Heart right ventricle (tissue), 16 donors: ENCODE results near the gene GSE1. TPM values are rescaled to one million over a fixed set of nuclear protein-coding genes. Genes with fewer than 3 reads are reported as not detected.
A peak's percentile ranks its signal among the peaks of the same experiment; 100 is the strongest.

ENCODE experiments used
- ATAC-seq, 8 donors: fragments of 200-7000 bp; cut with Tn5 transposase; one replicate each; pipeline ENCODE4 v1.9.1; 2020; ENCODE audit warnings: mild to moderate bottlenecking in 8 of 8, moderate library complexity in 8 of 8, moderate number of reproducible peaks in 1 of 8
- DNase-seq, 2 donors: peaks; one replicate each; pipeline ENCODE4 v3.0.0-alpha.2; 2020
- H3K27ac ChIP-seq, 10 donors: fragments of 200-600 bp; sonication (generic) in 2 of 10; one replicate each; pipeline versions ENCODE4 v1.5.0 to v1.8.0; 2020 to 2022; ENCODE audit warnings: mild to moderate bottlenecking in 3 of 10
- H3K27me3 ChIP-seq, 7 donors: fragments of 200-600 bp; one replicate each; pipeline ENCODE4 v1.8.0; 2021 to 2022; ENCODE audit warnings: mild to moderate bottlenecking in 2 of 7
- H3K36me3 ChIP-seq, 9 donors: fragments of 200-600 bp; sonication (generic) in 1 of 9; one replicate each; pipeline versions ENCODE4 v1.5.0 to v1.8.0; 2020 to 2022; ENCODE audit warnings: mild to moderate bottlenecking in 2 of 9
- H3K4me1 ChIP-seq, 9 donors: fragments of 200-600 bp; sonication (generic) in 1 of 9; one replicate each; pipeline versions ENCODE4 v1.5.0 to v1.8.0; 2020 to 2022; ENCODE audit warnings: mild to moderate bottlenecking in 4 of 9
- H3K4me3 ChIP-seq, 10 donors: fragments of 200-600 bp; sonication (generic) in 2 of 10; one replicate each; pipeline versions ENCODE4 v1.5.0 to v1.8.0; 2020 to 2022; ENCODE audit warnings: mild to moderate bottlenecking in 7 of 10, moderate library complexity in 2 of 10
- H3K9me3 ChIP-seq, 11 donors: fragments of 200-600 bp in 10 of 11; sonication (generic) in 2 of 11; one replicate each; pipeline versions ENCODE4 v1.5.0 to v1.8.0; 2013 to 2022; ENCODE audit warnings: mild to moderate bottlenecking in 2 of 11, control low read depth in 1 of 11, moderate library complexity in 1 of 11
- WGBS, 2 donors: extraction: QIAGEN DNeasy Blood & Tissue Kit; methylation state at CpG; one replicate each; pipeline ENCODE4 v1.1.7; 2013; ENCODE audit warnings: inconsistent platforms in 1 of 2; 5-methylcytosine and 5-hydroxymethylcytosine counted together
- intact Hi-C, 10 donors: fragments of 100-400 bp; cut with DNase I; formaldehyde crosslinking; loops; one replicate each; pipeline versions ENCODE4 v1.11.1 to v1.14.2; 2022
- polyA plus RNA-seq, 2 donors: library from polyadenylated mRNA; stranded (reverse); fragments of 200-250 nt; gene quantifications; one replicate each; pipeline ENCODE4 v1.2.3, GENCODE V29; 2013
- total RNA-seq, 10 donors: library from RNA; stranded (reverse); fragmentation: NEBNext Ultra II Directional in 3 of 10; extraction: Animal tissue kit (Norgen Biotek cat#: 25700) in 3 of 10; gene quantifications; one replicate each; pipeline versions ENCODE4 v1.2.1 to v1.2.4, GENCODE V29; 2021 to 2023
- TF ChIP-seq, protein P1 (sequence below), 9 donors: fragments of 200-600 bp; sonication (generic) in 2 of 9; IDR thresholded peaks; one replicate each; pipeline versions ENCODE4 v1.5.0 to v1.8.0; 2021 to 2022; ENCODE audit warnings: antibody characterized with exemption in 9 of 9, mild to moderate bottlenecking in 5 of 9, moderate library complexity in 1 of 9
- donor health status: Arrhythmogenic right ventricular cardiomyopathy.
- donor health status: ischemic (EF 13 %, LVEDD 7.1; RV severe dilation, severe dysfunction).
- donor health status: healthy with polysubstance abuse.
- donor health status: DM: no; HTN: yes; CAD: no.
- donor health status: DM: no; HTN: no; CAD: no.
- donor health status: ischemic (EF 25% LVEDD 6.9; RV normal size, moderate dysfunction).
- donor health status: ischemic (EF 25% LVEDD 5.7; RV mildly dilated, moderate dysfunction).
- donor health status: healthy.
- donor health status: DM: yes; HTN: yes; CAD: no.
- donor health status: Ischemic cardiomyopathy.
- donor health status: ischemic (EF 35%, LVEDD 5.7; RV mildly dilated, moderate dysfunction).
- donor health status: nonischemic (EF 11% LVEDD 7.7; RV severe dilation, severe dysfunction).
- donor health status: DM: yes; HTN: yes; CAD: no.
- donor health status: PGD.
- donor health status: ischemic (EF 29% LVEDD 5.4; RV normal size, mild dysfunction).
- donor health status: nonischemic (EF 23%, LVEDD 6.1; RV moderate dilation, normal function).

Gene GSE1
- total and polyA plus RNA-seq, 12 donors, result 15.6 to 53.2 (median 32.6) TPM

- Histone ChIP-seq H3K9me3 (peaks cover 0 to 14% (median 6%) of the 10 kb centered on the region in 11 donors), H3K27me3 (no peaks in the 10 kb centered on the region), H3K27ac (peak overlapping the region in 1 of 10 donors; percentile 13), H3K4me3 (no peak overlapping the region), H3K4me1 (peaks cover 11 to 65% (median 50%) of the 10 kb centered on the region in 9 donors), H3K36me3 (peaks cover 0 to 21% (median 0%) of the 10 kb centered on the region in 9 donors)
- 82% methylated on average over 27 of the region's 27 CpGs for WGBS, 2 donors
- intact Hi-C loops, result no loop called here
- TF ChIP-seq, protein P1, sequence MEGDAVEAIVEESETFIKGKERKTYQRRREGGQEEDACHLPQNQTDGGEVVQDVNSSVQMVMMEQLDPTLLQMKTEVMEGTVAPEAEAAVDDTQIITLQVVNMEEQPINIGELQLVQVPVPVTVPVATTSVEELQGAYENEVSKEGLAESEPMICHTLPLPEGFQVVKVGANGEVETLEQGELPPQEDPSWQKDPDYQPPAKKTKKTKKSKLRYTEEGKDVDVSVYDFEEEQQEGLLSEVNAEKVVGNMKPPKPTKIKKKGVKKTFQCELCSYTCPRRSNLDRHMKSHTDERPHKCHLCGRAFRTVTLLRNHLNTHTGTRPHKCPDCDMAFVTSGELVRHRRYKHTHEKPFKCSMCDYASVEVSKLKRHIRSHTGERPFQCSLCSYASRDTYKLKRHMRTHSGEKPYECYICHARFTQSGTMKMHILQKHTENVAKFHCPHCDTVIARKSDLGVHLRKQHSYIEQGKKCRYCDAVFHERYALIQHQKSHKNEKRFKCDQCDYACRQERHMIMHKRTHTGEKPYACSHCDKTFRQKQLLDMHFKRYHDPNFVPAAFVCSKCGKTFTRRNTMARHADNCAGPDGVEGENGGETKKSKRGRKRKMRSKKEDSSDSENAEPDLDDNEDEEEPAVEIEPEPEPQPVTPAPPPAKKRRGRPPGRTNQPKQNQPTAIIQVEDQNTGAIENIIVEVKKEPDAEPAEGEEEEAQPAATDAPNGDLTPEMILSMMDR (IDR thresholded peaks at IDR 0.05), result peak in 3 of 9 donors; percentile 8 to 36 (median 27)
- no peak for ATAC-seq
- no peak for DNase-seq
Observed at GRCh38 chr16:85631802-85632393, 18.8 kb downstream of the GSE1 start.

GRCh38 chr16:85632709-85633437, 19.8 kb downstream of the GSE1 start:
- DNase-seq, result no peak
- Histone ChIP-seq H3K36me3 (peaks cover 0 to 21% (median 0%) of the 10 kb centered on the region in 9 donors), H3K27me3 (no peaks in the 10 kb centered on the region), H3K4me3 (no peak overlapping the region), H3K27ac (no peak overlapping the region), H3K4me1 (peaks cover 1 to 64% (median 50%) of the 10 kb centered on the region in 9 donors), H3K9me3 (peaks cover 0 to 14% (median 6%) of the 10 kb centered on the region in 11 donors)
- TF ChIP-seq, protein P1 (IDR thresholded peaks at IDR 0.05), result no peak
- no peak for ATAC-seq
- 88 to 89% methylated on average over 35 of the region's 35 CpGs for WGBS, 2 donors
- intact Hi-C loops, result no loop called here

DNA sequence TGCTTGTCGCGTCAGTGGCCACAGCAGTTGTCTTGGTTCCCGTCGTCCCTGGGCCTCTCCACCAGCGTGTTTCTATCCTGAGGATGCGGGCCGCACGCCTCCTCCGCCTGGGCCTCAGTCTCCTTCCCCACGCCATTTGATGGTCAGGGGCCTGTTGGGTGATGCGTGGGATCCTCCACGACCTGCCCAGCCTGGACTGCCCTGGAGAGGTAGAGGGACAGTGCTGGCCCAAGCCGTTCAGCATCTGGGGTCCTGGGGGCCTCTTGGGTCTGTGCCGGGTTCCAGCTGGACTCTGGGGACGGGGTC, 20.3 kb downstream of the GSE1 start:
- Histone ChIP-seq H3K9me3 (peaks cover 0 to 14% (median 6%) of the 10 kb centered on the region in 11 donors), H3K27ac (no peak overlapping the region), H3K36me3 (peaks cover 0 to 21% (median 0%) of the 10 kb centered on the region in 9 donors), H3K27me3 (no peaks in the 10 kb centered on the region), H3K4me1 (peaks cover 3 to 64% (median 50%) of the 10 kb centered on the region in 9 donors), H3K4me3 (no peak overlapping the region)
- intact Hi-C loops, result no loop called here
- 94 to 95% methylated on average over 15 of the region's 15 CpGs for WGBS, 2 donors
- DNase-seq (no peak), ATAC-seq (no peak)
- TF ChIP-seq, protein P1 (IDR thresholded peaks at IDR 0.05), result no peak

GRCh38 chr16:85633888-85634287, 20.8 kb downstream of the GSE1 start:
- Histone ChIP-seq H3K27me3 (no peaks in the 10 kb centered on the region), H3K36me3 (peaks cover 0 to 21% (median 0%) of the 10 kb centered on the region in 9 donors), H3K4me1 (peaks cover 3 to 64% (median 50%) of the 10 kb centered on the region in 9 donors), H3K27ac (no peak overlapping the region), H3K4me3 (no peak overlapping the region), H3K9me3 (peaks cover 0 to 13% (median 6%) of the 10 kb centered on the region in 11 donors)
- 94 to 95% methylated on average over 31 to 35 of the region's 35 CpGs for WGBS, 2 donors
- DNase-seq (no peak), ATAC-seq (no peak)
- intact Hi-C loops, result no loop called here
- TF ChIP-seq, protein P1 (IDR thresholded peaks at IDR 0.05), result no peak
